SU-DHL-6 (cell line): Measurements from ENCODE around the gene CMTM7.

Experiments
- H2AFZ ChIP-seq: fragments of 200-600 bp; sonication (generic); 2 replicates; pipeline ENCODE4 v1.6.1; 2014; ENCODE audit warnings: low read depth, mild to moderate bottlenecking, moderate library complexity, mixed read lengths, antibody characterized with exemption, low read length; ENCODE audit not compliant: severe bottlenecking
- H3F3A ChIP-seq: fragments of 200-600 bp; shearing (Covaris generic); 2 replicates; pipeline ENCODE4 v1.6.0; 2016; ENCODE audit warnings: antibody characterized with exemption, mild to moderate bottlenecking; ENCODE audit not compliant: insufficient read depth
- H3K27ac ChIP-seq: fragments of 200-600 bp; sonication (generic); 2 replicates; pipeline ENCODE4 v1.5.1; 2016; ENCODE audit warnings: low read depth, mild to moderate bottlenecking, low read length, moderate library complexity, mixed read lengths
- H3K27me3 ChIP-seq: fragments of 200-600 bp; sonication (generic), shearing (Covaris generic); 2 replicates; pipeline ENCODE4 v1.6.0; 2014; ENCODE audit warnings: mild to moderate bottlenecking, low read length
- H3K36me3 ChIP-seq: fragments of 200-600 bp; sonication (generic); 2 replicates; pipeline ENCODE4 v1.6.1; 2014; ENCODE audit warnings: mild to moderate bottlenecking, low read length, mixed read lengths
- H3K4me2 ChIP-seq: fragments of 300-600, 200-600 bp; shearing (Covaris generic), sonication (generic); 2 replicates; pipeline ENCODE4 v1.6.0; 2014; ENCODE audit warnings: low read length, low read depth, mild to moderate bottlenecking; ENCODE audit not compliant: poor library complexity, severe bottlenecking
- H3K4me3 ChIP-seq: fragments of 200-600 bp; sonication (generic); 2 replicates; pipeline ENCODE4 v1.5.1; 2014; ENCODE audit warnings: antibody characterized with exemption, low read length, mild to moderate bottlenecking, mixed read lengths; ENCODE audit not compliant: insufficient read depth, poor library complexity, severe bottlenecking
- H3K79me2 ChIP-seq: fragments of 200-600 bp; sonication (generic); 2 replicates; pipeline ENCODE4 v1.6.1; 2014; ENCODE audit warnings: mild to moderate bottlenecking, low read length, moderate library complexity; ENCODE audit not compliant: insufficient read depth
- H3K9ac ChIP-seq: fragments of 200-600 bp; sonication (generic); 2 replicates; pipeline ENCODE4 v1.7.0; 2014; ENCODE audit warnings: mild to moderate bottlenecking, low read length
- H3K9me2 ChIP-seq: fragments of 200-600 bp; sonication (generic); replicated peaks from 2 replicates; pipeline ENCODE4 v1.6.1; 2014; ENCODE audit warnings: low read length; ENCODE audit not compliant: insufficient read depth
- H3K9me3 ChIP-seq: fragments of 200-600 bp; sonication (generic); 2 replicates; pipeline ENCODE4 v1.6.1; 2014; ENCODE audit warnings: low read length, mixed read lengths; ENCODE audit not compliant: insufficient read depth
- H4K20me1 ChIP-seq: fragments of 200-600 bp; sonication (generic); 2 replicates; pipeline ENCODE4 v1.6.1; 2014; ENCODE audit warnings: low read depth, mild to moderate bottlenecking, antibody characterized with exemption, low read length, moderate library complexity, mixed read lengths
- CTCF ChIP-seq: fragments of 200-600 bp; sonication (generic); IDR thresholded peaks from one replicate; pipeline ENCODE4 v1.5.1; 2017; ENCODE audit warnings: antibody characterized with exemption, mild to moderate bottlenecking, low read length, moderate library complexity; ENCODE audit not compliant: insufficient read depth, poor library complexity, severe bottlenecking
- EZH2phosphoT487 ChIP-seq: fragments of 200-600 bp; sonication (generic), shearing (Covaris generic); conservative IDR thresholded peaks from 2 replicates; pipeline ENCODE4 v1.6.1; 2018; ENCODE audit warnings: mild to moderate bottlenecking, antibody characterized with exemption, low read length, moderate library complexity, mixed read lengths

CMTM7 gene, protein sequence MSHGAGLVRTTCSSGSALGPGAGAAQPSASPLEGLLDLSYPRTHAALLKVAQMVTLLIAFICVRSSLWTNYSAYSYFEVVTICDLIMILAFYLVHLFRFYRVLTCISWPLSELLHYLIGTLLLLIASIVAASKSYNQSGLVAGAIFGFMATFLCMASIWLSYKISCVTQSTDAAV

GRCh38 chr3:32391643-32392535 is at the start of gene CMTM7:
Gene CMTM7 (plus strand): TSS chr3:32391853. CDS start chr3:32391907, 54 bp downstream.
- Histone ChIP-seq H4K20me1 (no peaks in the 10 kb centered on the region), H3K9me2 (no peaks in the 10 kb centered on the region), H3K9ac (peak within 1 kb of the TSS; percentile 16; the same call in 1 of the 2 replicates), H3K79me2 (no peaks in the 10 kb centered on the region), H3F3A (no peaks in the 10 kb centered on the region), H2AFZ (peak within 1 kb of the TSS; percentile 44), H3K9me3 (no peaks in the 10 kb centered on the region), H3K36me3 (no peaks in the 10 kb centered on the region), H3K27me3 (no peaks in the 10 kb centered on the region; the same call in 1 of the 2 replicates), H3K4me2 (peak within 1 kb of the TSS; percentile 53), H3K27ac (no peak within 1 kb of the TSS), H3K4me3 (peak within 1 kb of the TSS; percentile 49)
- no peak for TF ChIP-seq EZH2phosphoT487

- Histone ChIP-seq H3K9me2 (no peaks in the 10 kb centered on the region), H3K4me3 (no peak overlapping the region), H3K9ac (no peak overlapping the region), H2AFZ (no peak overlapping the region), H3F3A (no peaks in the 10 kb centered on the region), H3K27ac (no peak overlapping the region), H3K79me2 (no peaks in the 10 kb centered on the region), H3K9me3 (no peaks in the 10 kb centered on the region), H4K20me1 (no peaks in the 10 kb centered on the region), H3K27me3 (no peaks in the 10 kb centered on the region), H3K4me2 (no peak overlapping the region), H3K36me3 (no peaks in the 10 kb centered on the region)
- TF ChIP-seq EZH2phosphoT487, result no peak
Measured at GRCh38 chr3:32347343-32348125, 44.1 kb upstream of the CMTM7 start.

GRCh38 chr3:32349184-32349583 is 42.5 kb upstream of the CMTM7 start:
- TF ChIP-seq CTCF (no peak), EZH2phosphoT487 (no peak)
- no peaks in the 10 kb centered on the region for H4K20me1 ChIP-seq
- H3K36me3 ChIP-seq, result no peaks in the 10 kb centered on the region
- H3K4me2 ChIP-seq, result no peak overlapping the region
- H2AFZ ChIP-seq, result no peak overlapping the region
- H3K9me3 ChIP-seq, result no peaks in the 10 kb centered on the region
- H3K9me2 ChIP-seq, result no peaks in the 10 kb centered on the region
- no peak overlapping the region for H3K27ac ChIP-seq
- no peaks in the 10 kb centered on the region for H3K79me2 ChIP-seq
- no peak overlapping the region for H3K4me3 ChIP-seq
- no peaks in the 10 kb centered on the region for H3K27me3 ChIP-seq
- no peak overlapping the region for H3K9ac ChIP-seq
- no peaks in the 10 kb centered on the region for H3F3A ChIP-seq

- H3K4me2 ChIP-seq, result no peak overlapping the region
- no peaks in the 10 kb centered on the region for H3F3A ChIP-seq
- no peaks in the 10 kb centered on the region for H3K9me3 ChIP-seq
- no peaks in the 10 kb centered on the region for H4K20me1 ChIP-seq
- H3K36me3 ChIP-seq, result no peaks in the 10 kb centered on the region
- H3K9ac ChIP-seq, result no peak overlapping the region
- no peak overlapping the region for H3K27ac ChIP-seq
- H3K79me2 ChIP-seq, result no peaks in the 10 kb centered on the region
- no peak for TF ChIP-seq EZH2phosphoT487
- TF ChIP-seq CTCF, result no peak
- no peak overlapping the region for H3K4me3 ChIP-seq
- H3K9me2 ChIP-seq, result no peaks in the 10 kb centered on the region
- H3K27me3 ChIP-seq, result no peaks in the 10 kb centered on the region
- no peak overlapping the region for H2AFZ ChIP-seq
Measured at GRCh38 chr3:32352563-32352962, 39.1 kb upstream of the CMTM7 start.
